Lung (tissue), 12 donors: Measurements from ENCODE around the gene E2F6. TPM values are rescaled to one million over a fixed set of nuclear protein-coding genes. Genes with fewer than 3 reads are reported as not detected.
A peak's percentile ranks its signal among the peaks of the same experiment; 100 is the strongest.

Source experiments
- ATAC-seq: fragments of 200-7000 bp; cut with Tn5 transposase; one replicate; pipeline ENCODE4 v1.9.1; 2020; ENCODE audit warnings: moderate number of reproducible peaks; ENCODE audit not compliant: insufficient read depth, low FRiP score
- DNase-seq, 3 donors: peaks; one replicate each; pipeline ENCODE4 v3.0.0-alpha.2; 2013 to 2017
- H3K27ac ChIP-seq, 2 donors: one replicate each; pipeline ENCODE4 v1.5.1; 2013; ENCODE audit warnings: mild to moderate bottlenecking in 2 of 2, moderate library complexity in 2 of 2, control low read depth in 1 of 2, inconsistent platforms in 1 of 2, low read depth in 1 of 2, low read length in 1 of 2
- H3K27me3 ChIP-seq, 3 donors: one replicate each; pipeline ENCODE4 v1.5.1; 2013; ENCODE audit warnings: low read length in 2 of 3; ENCODE audit not compliant: control insufficient read depth in 3 of 3, insufficient read depth in 3 of 3
- H3K36me3 ChIP-seq, 4 donors: one replicate each; pipeline ENCODE4 v1.5.1; 2013; ENCODE audit warnings: low read length in 4 of 4, mild to moderate bottlenecking in 1 of 4, moderate library complexity in 1 of 4; ENCODE audit not compliant: control insufficient read depth in 4 of 4, insufficient read depth in 4 of 4
- H3K4me1 ChIP-seq, 5 donors: one replicate each; pipeline ENCODE4 v1.5.1; 2013; ENCODE audit warnings: low read length in 5 of 5, mild to moderate bottlenecking in 2 of 5, moderate library complexity in 1 of 5; ENCODE audit not compliant: control insufficient read depth in 5 of 5, insufficient read depth in 5 of 5
- H3K4me3 ChIP-seq: one replicate; pipeline ENCODE4 v1.5.1; 2013; ENCODE audit warnings: mild to moderate bottlenecking, control low read depth, moderate library complexity
- H3K9ac ChIP-seq, 2 donors: one replicate each; pipeline ENCODE4 v1.5.1; 2013; ENCODE audit warnings: low read length in 2 of 2, control low read depth in 1 of 2; ENCODE audit not compliant: insufficient read depth in 1 of 2
- H3K9me3 ChIP-seq, 4 donors: one replicate each; pipeline ENCODE4 v1.5.1; 2013; ENCODE audit warnings: low read length in 3 of 4, mild to moderate bottlenecking in 1 of 4, moderate library complexity in 1 of 4; ENCODE audit not compliant: control insufficient read depth in 4 of 4, insufficient read depth in 3 of 4
- CTCF ChIP-seq: IDR thresholded peaks from 2 replicates; pipeline ENCODE4 v1.5.1; 2012; ENCODE audit warnings: mild to moderate bottlenecking; ENCODE audit errors: control extremely low read depth, extremely low read depth
- WGBS, 2 donors: extraction: QIAGEN DNeasy Blood & Tissue Kit; methylation state at CpG; one replicate each; pipeline ENCODE4 v1.1.7; 2013; 5-methylcytosine and 5-hydroxymethylcytosine counted together
- polyA plus RNA-seq, 2 donors: library from polyadenylated mRNA; stranded (reverse); fragments of 200-250 nt; gene quantifications; one replicate each; pipeline ENCODE4 v1.2.1, GENCODE V29; 2013
- total RNA-seq, 2 donors: library from RNA; depleted of rRNA in 1 of 2; stranded (reverse); fragments of >200 nt in 1 of 2; gene quantifications; one replicate each; pipeline ENCODE4 v1.2.1, GENCODE V29; 2014 to 2021
- donor health status: control.
- donor health status: control.
- donor health status: Bipolar disorder and iron deficiency.
- donor health status: healthy.
- donor health status: DM: yes; HTN: yes; CAD: no.

The E2F6 gene
- total and polyA plus RNA-seq, 4 donors, result 8.5 to 13.8 (median 11.1) TPM

GRCh38 chr2:11477994-11478393 lies 12.0 kb upstream of the E2F6 start:
- no peak for ATAC-seq

DNA sequence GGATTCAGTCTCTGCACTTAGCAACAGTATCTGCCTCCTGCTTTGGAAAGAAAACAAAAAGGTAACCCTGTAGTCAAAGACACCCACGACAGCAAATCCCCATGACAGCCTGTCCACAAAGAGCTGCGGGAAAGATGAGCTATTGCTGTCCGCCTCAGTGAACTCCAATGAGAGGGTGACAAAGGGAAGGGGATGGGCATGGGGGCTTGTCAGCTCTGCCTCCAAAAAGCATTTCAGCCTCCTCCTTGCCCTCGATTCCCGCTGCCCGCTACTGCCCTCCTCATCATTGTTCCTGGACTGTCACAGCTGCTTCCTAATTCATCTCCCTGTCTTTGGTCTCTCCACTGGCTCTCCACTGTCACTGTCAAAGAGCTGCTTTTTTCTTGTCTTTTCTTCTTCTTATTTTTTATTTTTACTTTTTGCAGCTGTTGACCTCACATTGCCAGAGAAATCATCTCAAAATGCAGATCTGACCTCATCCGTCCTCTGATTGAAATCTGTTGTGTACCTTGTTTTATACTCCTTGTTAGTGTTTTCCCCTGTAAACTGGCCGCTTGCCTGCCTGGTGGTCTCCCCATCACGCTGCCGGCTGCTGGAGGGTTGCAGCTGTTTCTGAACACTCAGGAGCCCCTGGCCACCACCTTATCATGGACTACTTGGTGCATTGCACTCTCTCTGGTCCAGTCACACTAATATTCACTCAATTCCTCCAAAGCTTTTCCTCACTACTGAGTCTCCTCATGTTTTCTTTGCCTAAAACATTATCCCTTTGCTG lies 7.9 kb upstream of the E2F6 start:
- Histone ChIP-seq H3K9ac (no peak overlapping the region), H3K27ac (no peak overlapping the region), H3K36me3 (no peaks in the 10 kb centered on the region), H3K27me3 (peaks cover 0 to 8% (median 0%) of the 10 kb centered on the region in 3 donors), H3K4me1 (no peaks in the 10 kb centered on the region), H3K4me3 (no peak overlapping the region), H3K9me3 (no peaks in the 10 kb centered on the region)
- DNase-seq (no peak), ATAC-seq (no peak)
- WGBS, 2 donors, result 68 to 80% methylated on average over 10 of the region's 10 CpGs
- no peak for TF ChIP-seq CTCF

More at GRCh38 chr2:11477994-11478393, 12.0 kb upstream of the E2F6 start:
- peak; percentile 78 for TF ChIP-seq CTCF
- no peaks in the 10 kb centered on the region for H3K9me3 ChIP-seq
- no peaks in the 10 kb centered on the region for H3K36me3 ChIP-seq
- no peak overlapping the region for H3K27ac ChIP-seq
- peaks cover 0 to 7% (median 6%) of the 10 kb centered on the region in 3 donors for H3K27me3 ChIP-seq
- H3K9ac ChIP-seq, result no peak overlapping the region
- DNase-seq, result peak; percentile 88 to 93 (median 92)
- H3K4me1 ChIP-seq, result peaks cover 0 to 19% (median 4%) of the 10 kb centered on the region in 5 donors
- 39 to 43% methylated on average over 2 of the region's 2 CpGs for WGBS, 2 donors
- H3K4me3 ChIP-seq, result no peak overlapping the region

- Histone ChIP-seq H3K4me1 (peaks cover 3 to 13% (median 8%) of the 10 kb centered on the region in 5 donors), H3K27ac (no peak overlapping the region), H3K27me3 (no peaks in the 10 kb centered on the region), H3K9ac (no peak overlapping the region), H3K4me3 (no peak overlapping the region), H3K36me3 (peaks cover 0 to 5% (median 3%) of the 10 kb centered on the region in 4 donors), H3K9me3 (no peaks in the 10 kb centered on the region)
- no peak for DNase-seq
- ATAC-seq, result no peak
- TF ChIP-seq CTCF, result no peak
- 86 to 95% methylated on average over 6 of the region's 6 CpGs for WGBS, 2 donors
Observed at GRCh38 chr2:11467749-11468148, 1.8 kb upstream of the E2F6 start.
